Breast epithelium (tissue), 3 donors: ENCODE measurements around the gene SYNGR1.

Experiments
- CTCF ChIP-seq, 3 donors: fragments of 450-650 bp; IDR thresholded peaks; one replicate each; pipeline ENCODE4 v1.5.1; 2016 to 2017; ENCODE audit warnings: antibody characterized with exemption in 3 of 3, mild to moderate bottlenecking in 3 of 3, moderate library complexity in 3 of 3
- POLR2A ChIP-seq: fragments of 450-650 bp; IDR thresholded peaks from one replicate; pipeline ENCODE4 v1.6.1; 2016; ENCODE audit warnings: antibody characterized with exemption, mild to moderate bottlenecking, moderate library complexity

DNA sequence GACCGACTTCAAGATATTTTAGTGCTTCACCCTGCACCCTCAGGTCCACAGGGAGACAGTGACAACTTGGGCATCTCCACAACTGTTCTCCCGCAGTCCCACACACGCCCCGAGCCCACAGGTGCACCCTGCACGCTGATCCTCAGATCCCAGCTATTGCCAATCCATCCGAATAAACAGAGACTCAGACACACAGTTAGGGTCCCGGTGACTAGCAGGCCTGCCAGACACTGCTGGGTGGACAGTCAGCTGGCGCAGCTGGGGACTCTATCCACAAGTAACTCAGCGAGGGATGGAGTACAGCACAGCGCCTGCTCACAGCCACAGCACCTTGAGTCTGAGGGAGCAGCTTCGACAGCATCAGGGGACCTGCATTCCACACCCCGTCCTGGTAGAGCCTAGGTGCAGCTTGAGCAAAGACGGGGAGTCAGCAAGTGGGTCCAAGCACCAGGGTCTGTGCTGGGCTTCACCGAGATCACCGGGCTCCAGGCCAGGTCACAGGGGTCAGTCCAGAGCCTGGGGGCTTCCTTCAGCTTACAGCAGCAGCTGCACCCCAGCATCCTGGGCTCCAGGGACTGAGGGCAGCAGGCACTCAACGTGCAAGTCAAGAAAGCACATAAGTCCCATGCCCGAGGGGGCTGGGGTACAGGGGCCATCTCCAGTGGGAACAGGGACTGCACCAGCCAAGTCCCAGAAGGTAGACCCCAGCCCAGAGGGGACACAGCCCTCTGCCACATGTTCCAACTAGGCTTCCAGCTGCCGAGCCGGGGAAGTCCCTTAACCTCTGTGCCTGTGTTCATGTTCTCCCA is 38.0 kb upstream of the SYNGR1 start:
- TF ChIP-seq CTCF (IDR thresholded peaks at IDR 0.05) (no peak), POLR2A (no peak)
